Stimulated activated CD8-positive, alpha-beta memory T cell treated with anti-CD3 and anti-CD28 coated beads, Interleukin-2, amount 100 ng/mL, for 48 hours (primary cell): ENCODE results near the gene SURF1.

Experiments used
- DNase-seq, 2 donors: peaks; one replicate each; pipeline ENCODE4 v3.0.0-alpha.2; 2020; ENCODE audit warnings: low read depth in 2 of 2

SURF1 gene

GRCh38 chr9:133362359-133363044, 6.2 kb upstream of the SURF1 start:
- DNase-seq: no peak

- DNase-seq: no peak
Observed at GRCh38 chr9:133361507-133362092, 5.3 kb upstream of the SURF1 start.

GRCh38 chr9:133360400-133361393, 4.4 kb upstream of the SURF1 start:
- DNase-seq: no peak

GRCh38 chr9:133359399-133360175, 3.3 kb upstream of the SURF1 start:
- no peak for DNase-seq

- DNase-seq: no peak
Observed at GRCh38 chr9:133357656-133358055, 1.4 kb upstream of the SURF1 start.

GRCh38 chr9:133355881-133356357, 368 bp downstream of the SURF1 start:
- DNase-seq: no peak

- no peak for DNase-seq
Observed at GRCh38 chr9:133354766-133355165, 1.5 kb downstream of the SURF1 start.

GRCh38 chr9:133353548-133353947, 2.7 kb downstream of the SURF1 start:
- no peak for DNase-seq

GRCh38 chr9:133352635-133353340, 3.5 kb downstream of the SURF1 start:
- DNase-seq: no peak

GRCh38 chr9:133351908-133352634, 4.2 kb downstream of the SURF1 start:
- no peak for DNase-seq

GRCh38 chr9:133351526-133351907, 4.8 kb downstream of the SURF1 start:
- DNase-seq: no peak

- DNase-seq: no peak
Observed at GRCh38 chr9:133349965-133350616, 6.2 kb downstream of the SURF1 start.

GRCh38 chr9:133348718-133349573, 7.3 kb downstream of the SURF1 start:
- DNase-seq: no peak

- peak; percentile 80 to 89 for DNase-seq
Observed at GRCh38 chr9:133347985-133348717, 8.1 kb downstream of the SURF1 start, which contains the start of the genes MED22 and RPL7A. TSS of gene MED22 (minus strand) at chr9:133348131. CDS start at chr9:133346662, 1,469 bp downstream. TSS of gene RPL7A (plus strand) at chr9:133348218. CDS start at chr9:133348244, 26 bp downstream.

GRCh38 chr9:133347515-133347984, 8.7 kb downstream of the SURF1 start:
- DNase-seq: no peak

- DNase-seq: no peak
Observed at GRCh38 chr9:133346021-133346785, 10.1 kb downstream of the SURF1 start.

- DNase-seq: no peak
Observed at GRCh38 chr9:133345596-133345995, 10.7 kb downstream of the SURF1 start.
